IPS-15b (cell line): ENCODE data around the gene FADS6.
A peak's percentile ranks its signal among the peaks of the same experiment; 100 is the strongest.

ENCODE experiments used
- H3K27me3 ChIP-seq: one replicate; pipeline ENCODE4 v1.6.1; 2013; ENCODE audit warnings: low read length; ENCODE audit not compliant: control insufficient read depth, insufficient read depth
- H3K36me3 ChIP-seq: one replicate; pipeline ENCODE4 v1.6.1; 2013; ENCODE audit warnings: low read length; ENCODE audit not compliant: control insufficient read depth, insufficient read depth
- H3K4me1 ChIP-seq: one replicate; pipeline ENCODE4 v1.6.1; 2013; ENCODE audit warnings: mild to moderate bottlenecking, low read length; ENCODE audit not compliant: control insufficient read depth, insufficient read depth
- H3K4me3 ChIP-seq: one replicate; pipeline ENCODE4 v1.5.1; 2013; ENCODE audit warnings: low read depth, low read length
- H3K9ac ChIP-seq: one replicate; pipeline ENCODE4 v1.6.1; 2013; ENCODE audit warnings: low read depth, mild to moderate bottlenecking, low read length
- H3K9me3 ChIP-seq: one replicate; pipeline ENCODE4 v1.6.1; 2013; ENCODE audit warnings: mild to moderate bottlenecking, low read length; ENCODE audit not compliant: control insufficient read depth, insufficient read depth

The FADS6 gene, protein sequence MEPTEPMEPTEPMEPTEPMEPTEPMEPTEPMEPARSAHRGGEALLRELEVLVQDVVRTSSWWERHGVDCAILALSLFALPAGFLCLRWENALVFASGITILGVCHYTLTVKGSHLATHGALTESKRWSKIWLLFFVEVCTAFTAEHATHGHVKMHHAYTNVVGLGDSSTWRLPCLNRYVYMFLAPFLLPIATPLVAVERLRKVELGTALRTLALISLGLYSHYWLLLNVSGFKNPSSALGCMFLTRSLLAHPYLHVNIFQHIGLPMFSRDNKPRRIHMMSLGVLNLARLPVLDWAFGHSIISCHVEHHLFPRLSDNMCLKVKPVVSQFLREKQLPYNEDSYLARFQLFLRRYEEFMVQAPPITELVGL

DNA sequence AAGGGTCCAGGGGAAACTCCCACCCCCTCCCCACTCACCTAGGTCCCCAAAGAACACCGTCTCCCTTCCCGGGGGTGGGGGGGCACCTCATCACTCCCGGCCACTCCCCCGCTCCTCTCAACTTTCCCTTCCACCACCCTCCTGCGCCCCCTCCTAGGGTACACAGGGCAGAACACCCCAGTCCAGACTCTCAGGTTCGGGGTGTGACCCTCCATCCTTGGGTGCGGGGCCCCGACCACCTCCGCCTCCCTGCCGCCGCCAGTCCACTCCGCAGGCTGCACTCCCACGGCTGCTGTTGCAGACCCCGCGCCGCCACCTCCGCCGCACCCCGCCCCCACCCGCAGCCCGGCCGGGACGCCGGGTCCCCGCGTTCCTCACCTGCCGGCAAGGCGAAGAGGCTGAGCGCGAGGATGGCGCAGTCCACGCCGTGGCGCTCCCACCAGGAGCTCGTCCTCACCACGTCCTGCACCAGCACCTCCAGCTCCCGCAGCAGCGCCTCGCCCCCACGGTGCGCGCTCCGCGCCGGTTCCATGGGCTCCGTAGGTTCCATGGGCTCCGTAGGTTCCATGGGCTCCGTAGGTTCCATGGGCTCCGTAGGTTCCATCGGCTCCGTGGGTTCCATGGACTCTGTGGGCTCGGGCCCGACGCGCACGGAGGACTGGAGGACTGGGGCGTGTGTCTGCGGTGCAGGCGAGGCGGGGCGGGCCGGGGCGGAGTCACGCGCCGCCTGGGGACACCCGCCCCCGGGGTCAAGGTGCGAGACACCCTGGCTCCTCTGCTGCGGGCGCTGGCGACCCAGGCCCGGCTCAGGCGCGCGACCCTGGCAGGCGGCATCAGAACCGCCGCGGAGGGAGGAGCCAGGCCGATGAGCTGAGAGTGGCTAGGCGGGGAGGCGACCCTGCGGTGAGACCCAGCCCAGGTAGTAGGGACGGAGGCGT is at the start of gene FADS6:
TSS of gene FADS6 (minus strand) at position 660 of the 938 bp plus-strand sequence. CDS start at position 622, 38 bp downstream.
- peaks cover 3% of the 10 kb centered on the region for H3K4me1 ChIP-seq
- no peak within 1 kb of the TSS for H3K9ac ChIP-seq
- H3K36me3 ChIP-seq, result no peaks in the 10 kb centered on the region
- H3K4me3 ChIP-seq, result peak within 1 kb of the TSS; percentile 75
- no peaks in the 10 kb centered on the region for H3K9me3 ChIP-seq
- peaks cover 44% of the 10 kb centered on the region for H3K27me3 ChIP-seq

DNA sequence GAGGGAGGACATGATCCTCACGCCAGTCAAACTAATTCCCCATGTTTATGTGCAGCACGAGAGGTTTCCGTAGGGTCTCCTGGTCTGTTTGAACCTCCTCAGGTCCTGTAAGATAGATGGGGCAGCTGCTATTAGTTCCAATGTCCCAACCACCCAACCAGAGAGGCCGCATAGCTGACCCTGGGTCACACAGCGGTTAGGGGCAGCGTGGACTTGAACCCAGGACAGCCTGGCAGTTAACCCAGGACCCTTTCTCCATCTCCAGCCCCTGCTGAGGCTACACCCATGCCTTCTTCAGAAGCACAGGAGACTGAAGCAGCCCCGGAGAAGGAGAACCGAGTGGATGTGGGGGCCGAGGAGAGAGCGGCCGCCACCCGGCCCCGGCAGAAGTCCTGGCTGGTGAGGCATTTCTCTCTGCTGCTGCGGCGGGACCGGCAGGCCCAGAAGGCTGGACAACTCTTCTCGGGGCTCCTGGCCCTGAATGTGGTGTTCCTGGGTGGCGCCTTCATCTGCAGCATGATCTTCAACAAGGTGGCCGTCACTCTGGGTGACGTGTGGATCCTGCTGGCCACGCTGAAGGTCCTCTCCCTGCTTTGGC is 47.8 kb upstream of the FADS6 start:
- Histone ChIP-seq H3K9ac (no peak overlapping the region), H3K4me1 (peaks cover 4% of the 10 kb centered on the region), H3K9me3 (no peaks in the 10 kb centered on the region), H3K4me3 (no peak overlapping the region), H3K27me3 (peaks cover 32% of the 10 kb centered on the region), H3K36me3 (no peaks in the 10 kb centered on the region)

DNA sequence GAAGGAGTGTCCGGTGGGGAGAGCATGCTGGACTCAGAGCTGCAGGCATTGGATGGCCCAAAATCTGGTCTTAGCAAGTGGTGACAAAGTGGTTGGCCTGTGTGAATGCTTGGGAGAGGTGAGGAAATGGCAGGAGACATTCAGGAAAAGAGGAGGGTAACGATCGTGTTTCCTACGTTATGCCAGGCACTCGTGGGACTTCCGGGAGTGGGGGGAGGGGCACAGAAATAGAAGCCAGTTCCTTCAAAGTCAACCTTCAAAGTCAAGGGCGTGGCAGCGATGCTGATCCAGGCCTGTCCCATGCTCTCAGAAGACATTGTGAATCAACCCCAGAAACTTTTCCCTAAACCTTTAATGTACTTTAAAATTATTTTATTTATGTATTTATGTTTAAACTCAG is 46.1 kb upstream of the FADS6 start:
- peaks cover 48% of the 10 kb centered on the region for H3K27me3 ChIP-seq
- H3K9ac ChIP-seq, result no peak overlapping the region
- no peaks in the 10 kb centered on the region for H3K9me3 ChIP-seq
- no peak overlapping the region for H3K4me3 ChIP-seq
- H3K36me3 ChIP-seq, result no peaks in the 10 kb centered on the region
- H3K4me1 ChIP-seq, result peaks cover 4% of the 10 kb centered on the region

DNA sequence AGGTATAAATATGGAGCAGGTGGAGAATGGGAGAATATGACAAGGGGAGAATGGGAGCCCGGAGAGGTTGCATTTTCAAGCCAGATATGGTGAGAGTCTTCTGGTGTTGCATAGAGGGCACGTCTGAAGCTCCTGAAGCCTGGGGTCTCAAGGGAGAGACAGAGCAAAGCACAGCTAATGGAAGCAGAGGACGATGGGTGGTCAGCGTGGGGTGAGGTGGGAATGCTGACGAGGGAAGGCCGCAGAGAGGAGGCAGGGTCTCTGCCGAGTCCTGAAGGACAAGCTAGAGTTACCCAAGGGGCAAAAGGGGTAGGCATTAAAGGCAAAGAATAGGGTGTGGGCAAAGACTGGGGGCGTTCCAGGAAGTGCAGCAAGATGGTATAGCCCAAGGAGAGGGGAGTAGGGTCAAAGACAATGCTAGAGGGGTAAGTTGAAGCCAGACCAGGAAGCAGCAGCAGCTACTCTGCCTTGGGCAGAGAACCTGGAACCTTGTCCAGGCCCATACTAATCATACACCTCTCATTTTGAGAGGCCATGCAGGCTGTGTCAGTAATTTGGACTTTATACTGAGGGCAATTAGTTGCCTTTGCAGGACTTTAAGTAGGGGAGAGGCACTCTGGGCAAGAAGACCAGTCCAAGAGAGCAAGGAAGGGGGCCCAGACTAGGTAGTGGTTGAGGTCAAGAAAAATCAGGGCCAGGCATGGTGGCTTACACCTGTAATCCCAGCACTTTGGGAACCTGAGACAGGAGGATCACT is 44.9 kb upstream of the FADS6 start:
- H3K27me3 ChIP-seq, result peaks cover 60% of the 10 kb centered on the region

DNA sequence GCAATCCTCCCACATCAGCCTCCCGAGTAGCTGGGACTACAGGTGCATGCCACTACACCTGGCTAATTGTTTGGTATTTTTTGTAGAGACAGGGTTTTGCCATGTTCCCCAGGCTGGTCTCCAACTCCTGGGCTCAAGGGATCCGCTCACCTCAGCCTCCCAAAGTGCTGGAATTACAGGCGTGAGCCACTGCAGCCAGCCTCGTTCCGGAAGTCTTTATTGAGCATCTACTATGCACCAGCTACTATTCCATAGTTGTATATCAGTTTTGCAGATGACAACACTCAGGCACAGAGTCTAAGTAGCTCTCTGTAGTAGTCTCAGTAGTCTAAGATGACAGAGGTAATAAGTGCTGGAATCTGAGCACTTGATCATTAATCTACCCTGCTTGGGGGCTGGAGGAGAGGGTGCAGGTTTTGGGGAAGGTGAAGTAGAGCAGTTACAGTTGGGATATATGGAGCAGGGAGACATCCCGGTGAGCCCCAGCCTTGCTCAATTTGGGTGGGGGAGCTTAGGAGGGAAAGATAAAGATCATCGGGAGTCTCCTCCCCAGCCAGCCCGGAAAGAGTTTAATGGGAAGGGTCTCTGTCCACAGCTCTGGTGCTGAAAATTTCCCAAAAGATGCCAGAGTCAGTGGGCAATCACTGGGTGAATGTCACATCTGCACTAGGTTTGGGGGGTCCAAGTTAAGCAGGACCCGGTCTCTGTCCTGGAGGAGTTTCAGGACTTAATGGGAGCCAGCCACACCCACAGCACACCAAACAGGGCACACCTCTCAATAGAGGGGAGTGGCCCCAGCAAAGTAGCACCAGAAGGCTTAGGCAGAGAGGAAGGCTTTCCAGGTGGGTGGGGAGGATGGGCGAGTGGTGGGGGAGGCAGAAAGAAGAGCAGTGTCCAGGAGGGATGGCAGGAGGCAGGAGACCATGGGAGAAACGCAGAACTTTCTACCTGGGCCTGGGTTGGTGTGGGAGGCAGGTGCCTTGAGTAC is 43.9 kb upstream of the FADS6 start:
- Histone ChIP-seq H3K27me3 (peaks cover 68% of the 10 kb centered on the region), H3K4me3 (peak overlapping the region; percentile 8), H3K9ac (no peak overlapping the region), H3K36me3 (no peaks in the 10 kb centered on the region), H3K9me3 (no peaks in the 10 kb centered on the region), H3K4me1 (no peaks in the 10 kb centered on the region)

More for the DNA sequence above, 44.9 kb upstream of the FADS6 start:
- no peak overlapping the region for H3K9ac ChIP-seq
- H3K4me1 ChIP-seq, result no peaks in the 10 kb centered on the region
- H3K4me3 ChIP-seq, result no peak overlapping the region
- no peaks in the 10 kb centered on the region for H3K36me3 ChIP-seq
- H3K9me3 ChIP-seq, result no peaks in the 10 kb centered on the region

DNA sequence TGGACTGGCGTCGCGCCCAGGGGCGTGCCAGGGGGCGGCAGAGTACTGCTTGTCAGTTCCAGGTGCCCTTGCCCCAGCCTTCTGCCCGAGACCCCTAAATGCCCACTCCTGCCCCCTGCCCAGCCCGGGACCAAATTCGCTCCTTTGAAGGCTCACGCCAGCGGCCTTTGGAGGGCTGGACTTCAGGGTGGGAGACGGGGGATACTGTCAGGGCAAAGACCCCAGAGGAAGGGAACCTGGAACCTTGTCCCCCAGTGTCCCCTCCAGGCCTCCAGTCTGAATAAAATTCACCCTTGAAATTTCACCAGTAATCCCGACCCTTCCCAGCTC is 43.0 kb upstream of the FADS6 start:
- Histone ChIP-seq H3K36me3 (no peaks in the 10 kb centered on the region), H3K9me3 (no peaks in the 10 kb centered on the region), H3K27me3 (peaks cover 65% of the 10 kb centered on the region), H3K9ac (no peak overlapping the region), H3K4me1 (no peaks in the 10 kb centered on the region), H3K4me3 (peak overlapping the region; percentile 45)

DNA sequence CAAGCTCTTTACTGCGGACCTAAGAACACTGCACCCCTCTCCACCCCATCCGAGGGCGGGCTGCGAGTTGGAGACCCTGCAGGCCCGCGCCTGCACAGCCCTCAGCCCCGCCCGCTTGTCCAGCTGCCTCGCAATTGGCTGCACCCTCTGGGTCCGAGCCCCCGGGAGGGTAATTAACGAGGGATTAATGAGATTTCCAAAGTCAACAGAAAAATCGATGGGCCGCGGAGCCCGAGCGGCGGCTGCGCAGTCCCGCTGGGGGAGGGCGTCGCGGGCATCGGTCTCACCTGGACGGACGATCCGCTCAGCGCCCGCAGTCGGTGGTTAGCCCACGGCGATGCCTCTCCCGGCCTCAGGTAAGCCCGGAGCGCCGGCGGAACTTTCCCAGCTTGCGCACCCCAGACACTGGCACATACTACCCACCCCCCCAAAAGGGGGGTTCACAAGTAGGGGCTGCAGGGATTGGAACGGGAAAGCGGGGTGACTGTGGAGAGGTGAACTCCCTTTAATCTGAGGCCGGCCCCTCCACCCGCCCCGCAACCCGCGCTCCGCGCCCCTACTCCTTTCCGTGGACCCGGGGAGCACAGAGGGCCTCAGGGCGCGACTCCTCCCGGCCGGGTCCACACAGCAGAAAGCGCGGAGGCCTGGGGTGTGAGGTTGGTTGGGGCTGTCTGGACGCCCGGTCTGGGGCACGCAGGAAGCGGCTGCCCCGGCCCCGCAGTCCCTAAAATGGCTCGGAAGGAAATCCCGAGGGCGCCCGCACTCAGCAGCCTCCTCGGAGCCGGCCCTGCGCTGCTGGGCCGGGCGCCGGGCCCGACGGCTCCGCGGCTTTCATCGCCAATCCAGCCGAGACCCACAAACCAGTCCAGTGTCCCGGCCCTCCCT is 42.4 kb upstream of the FADS6 start, which contains the start of gene OTOP3:
TSS of gene OTOP3 (plus strand) at position 314 of the 885 bp plus-strand sequence. CDS start at position 338, 24 bp downstream.
- H3K4me1 ChIP-seq, result no peaks in the 10 kb centered on the region
- H3K9ac ChIP-seq, result no peak within 1 kb of the TSS
- H3K4me3 ChIP-seq, result peak within 1 kb of the TSS; percentile 45
- no peaks in the 10 kb centered on the region for H3K9me3 ChIP-seq
- H3K27me3 ChIP-seq, result peaks cover 65% of the 10 kb centered on the region
- H3K36me3 ChIP-seq, result no peaks in the 10 kb centered on the region

DNA sequence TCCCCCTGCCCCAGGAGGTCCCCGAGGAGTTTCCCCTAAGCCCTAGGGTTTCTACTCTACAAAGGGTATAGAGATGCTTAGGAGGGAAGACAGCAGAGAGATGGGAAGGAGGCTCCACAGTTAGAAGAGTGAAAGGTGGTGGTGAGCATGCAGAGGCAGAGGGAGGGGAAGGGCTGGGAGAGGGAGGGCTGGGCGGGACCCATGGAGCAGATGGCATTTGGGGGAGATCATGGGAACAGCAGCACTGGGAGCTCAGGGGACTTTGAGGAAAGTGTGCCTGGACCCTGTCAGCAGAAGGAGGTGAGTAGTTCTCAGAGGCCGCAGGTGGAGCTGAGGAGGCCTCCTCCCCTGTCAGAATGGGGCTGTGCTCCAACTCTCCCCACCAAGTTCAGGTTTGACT is 41.6 kb upstream of the FADS6 start:
- H3K27me3 ChIP-seq, result peaks cover 65% of the 10 kb centered on the region
- no peaks in the 10 kb centered on the region for H3K4me1 ChIP-seq
- H3K9ac ChIP-seq, result no peak overlapping the region
- peak overlapping the region; percentile 45 for H3K4me3 ChIP-seq
- no peaks in the 10 kb centered on the region for H3K9me3 ChIP-seq
- no peaks in the 10 kb centered on the region for H3K36me3 ChIP-seq

DNA sequence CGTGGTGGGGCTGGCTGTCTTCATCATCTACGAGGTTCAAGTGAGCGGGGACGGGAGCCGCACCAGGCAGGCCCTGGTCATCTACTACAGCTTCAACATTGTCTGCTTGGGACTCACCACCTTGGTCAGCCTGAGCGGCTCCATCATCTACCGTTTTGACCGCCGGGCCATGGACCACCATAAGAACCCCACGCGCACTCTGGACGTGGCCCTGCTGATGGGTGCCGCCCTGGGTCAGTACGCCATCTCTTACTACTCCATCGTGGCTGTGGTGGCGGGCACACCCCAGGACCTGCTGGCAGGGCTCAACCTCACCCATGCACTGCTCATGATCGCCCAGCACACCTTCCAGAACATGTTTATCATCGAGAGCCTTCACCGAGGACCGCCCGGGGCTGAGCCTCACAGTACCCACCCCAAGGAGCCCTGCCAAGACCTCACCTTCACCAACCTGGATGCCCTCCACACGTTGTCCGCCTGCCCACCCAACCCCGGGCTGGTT is 37.2 kb upstream of the FADS6 start:
- Histone ChIP-seq H3K4me1 (no peaks in the 10 kb centered on the region), H3K36me3 (no peaks in the 10 kb centered on the region), H3K27me3 (peaks cover 57% of the 10 kb centered on the region), H3K9me3 (no peaks in the 10 kb centered on the region), H3K9ac (no peak overlapping the region), H3K4me3 (no peak overlapping the region)
